HG03378 (cell line): ENCODE results near the gene ZNF219.
A peak's percentile ranks its signal among the peaks of the same experiment; 100 is the strongest.

Experiments used
- ATAC-seq: cut with Tn5 transposase; IDR thresholded peaks from one replicate; pipeline ENCODE4 v1.9.1; 2021; ENCODE audit warnings: mild to moderate bottlenecking, moderate library complexity; ENCODE audit not compliant: unreplicated experiment

Gene ZNF219

GRCh38 chr14:21088687-21089086 is 9.8 kb downstream of the ZNF219 start:
- ATAC-seq, result no peak

GRCh38 chr14:21087294-21088091 is 11.0 kb downstream of the ZNF219 start:
- ATAC-seq, result peak; percentile 67

GRCh38 chr14:21086908-21087293 is 11.6 kb downstream of the ZNF219 start:
- no peak for ATAC-seq

GRCh38 chr14:21084998-21085853 is 13.2 kb downstream of the ZNF219 start:
- ATAC-seq, result no peak

GRCh38 chr14:21084396-21084795 is 14.1 kb downstream of the ZNF219 start:
- ATAC-seq, result no peak

- no peak for ATAC-seq
Measured at GRCh38 chr14:21083565-21084325, 14.7 kb downstream of the ZNF219 start.

GRCh38 chr14:21081521-21082142 is 16.8 kb downstream of the ZNF219 start:
- no peak for ATAC-seq

- no peak for ATAC-seq
Measured at GRCh38 chr14:21078726-21079125, 19.7 kb downstream of the ZNF219 start.

GRCh38 chr14:21078287-21078686 is 20.2 kb downstream of the ZNF219 start:
- no peak for ATAC-seq

- ATAC-seq, result no peak
Measured at GRCh38 chr14:21077672-21078071, 20.8 kb downstream of the ZNF219 start.

GRCh38 chr14:21075719-21076437 is 22.6 kb downstream of the ZNF219 start:
- ATAC-seq, result no peak

- ATAC-seq, result no peak
Measured at GRCh38 chr14:21074398-21075272, 23.8 kb downstream of the ZNF219 start.

GRCh38 chr14:21073921-21074320 is 24.5 kb downstream of the ZNF219 start:
- no peak for ATAC-seq

GRCh38 chr14:21072781-21073339 is 25.6 kb downstream of the ZNF219 start:
- ATAC-seq, result no peak

GRCh38 chr14:21072031-21072473 is 26.4 kb downstream of the ZNF219 start:
- no peak for ATAC-seq

- peak; percentile 73 for ATAC-seq
Measured at GRCh38 chr14:21071225-21072030, 27.0 kb downstream of the ZNF219 start.

- ATAC-seq, result peak; percentile 16
Measured at GRCh38 chr14:21070610-21071224, 27.7 kb downstream of the ZNF219 start.
